CD8-positive, alpha-beta memory T cell (primary cell): ENCODE data around the gene PHF8. TPM values are rescaled to one million over a fixed set of nuclear protein-coding genes. Genes with fewer than 3 reads are reported as not detected.

ENCODE experiments used
- CTCF ChIA-PET: fragments of 350-600 bp; sonication (Branson Sonifier 250); formaldehyde crosslinking; loops from one replicate; lab custom pipeline; 2021; ENCODE audit warnings: antibody characterized with exemption; lab: Charles Lee
- POLR2A ChIA-PET: fragments of 350-600 bp; sonication (Branson Sonifier 250); formaldehyde crosslinking; loops from one replicate; lab custom pipeline; 2021; ENCODE audit warnings: antibody characterized with exemption; lab: Charles Lee
- DNase-seq, 5 donors: peaks; one replicate each; pipeline versions ENCODE4 v3.0.0 to v3.0.0-alpha.2; 2020 to 2022; ENCODE audit warnings: mixed read lengths in 1 of 5
- H3K27ac ChIP-seq: one replicate; pipeline ENCODE4 v1.7.0; 2013; ENCODE audit warnings: low read depth, mild to moderate bottlenecking, low read length, moderate library complexity
- H3K27me3 ChIP-seq: 2 replicates; pipeline ENCODE4 v1.7.0; 2013; ENCODE audit warnings: low read length, mild to moderate bottlenecking; ENCODE audit not compliant: insufficient read depth, poor library complexity, severe bottlenecking
- H3K36me3 ChIP-seq: 2 replicates; pipeline ENCODE4 v1.7.0; 2013; ENCODE audit warnings: mild to moderate bottlenecking, low read length, moderate library complexity; ENCODE audit not compliant: insufficient read depth
- H3K4me1 ChIP-seq: 2 replicates; pipeline ENCODE4 v1.7.0; 2013; ENCODE audit warnings: mild to moderate bottlenecking, low read length, moderate library complexity; ENCODE audit not compliant: insufficient read depth
- H3K4me3 ChIP-seq: 2 replicates; pipeline ENCODE4 v1.7.0; 2013; ENCODE audit warnings: mild to moderate bottlenecking, low read length
- H3K9me3 ChIP-seq: 2 replicates; pipeline ENCODE4 v1.7.0; 2013; ENCODE audit warnings: mild to moderate bottlenecking, low read length
- H3K27ac Mint-ChIP-seq, 8 donors: one replicate each; pipeline ENCODE4 v1.8.0; 2020 to 2021; ENCODE audit warnings: mixed read lengths in 8 of 8, mild to moderate bottlenecking in 6 of 8, inconsistent platforms in 3 of 8, moderate library complexity in 3 of 8
- H3K27me3 Mint-ChIP-seq, 2 donors: one replicate each; pipeline ENCODE4 v1.8.0; 2020 to 2021; ENCODE audit warnings: mixed read lengths in 2 of 2, mild to moderate bottlenecking in 1 of 2, moderate library complexity in 1 of 2
- H3K36me3 Mint-ChIP-seq, 3 donors: one replicate each; pipeline ENCODE4 v1.8.0; 2020 to 2021; ENCODE audit warnings: mixed read lengths in 3 of 3, inconsistent platforms in 1 of 3, mild to moderate bottlenecking in 1 of 3
- H3K4me1 Mint-ChIP-seq, 3 donors: one replicate each; pipeline ENCODE4 v1.8.0; 2020 to 2021; ENCODE audit warnings: mixed read lengths in 3 of 3, inconsistent platforms in 1 of 3, mild to moderate bottlenecking in 1 of 3
- H3K4me3 Mint-ChIP-seq, 7 donors: one replicate each; pipeline ENCODE4 v1.8.0; 2020 to 2021; ENCODE audit warnings: mixed read lengths in 7 of 7, mild to moderate bottlenecking in 6 of 7, moderate library complexity in 4 of 7, inconsistent platforms in 2 of 7
- H3K9me3 Mint-ChIP-seq, 5 donors: one replicate each; pipeline ENCODE4 v1.8.0; 2020 to 2022; ENCODE audit warnings: mixed read lengths in 5 of 5, mild to moderate bottlenecking in 3 of 5, moderate library complexity in 2 of 5, inconsistent platforms in 1 of 5
- polyA plus RNA-seq: library from polyadenylated mRNA; unstranded; fragments of 300-500 nt; fragmentation: Illumina TruSeq; gene quantifications from one replicate; pipeline ENCODE4 v1.2.3, GENCODE V29; 2021
- total RNA-seq, 2 experiments: library from RNA; stranded (reverse); gene quantifications; one replicate each; pipeline ENCODE4 v1.2.3, GENCODE V29; 2021

The PHF8 gene
- total and polyA plus RNA-seq, 3 experiments from 2014 or later: 18.7 to 45.5 (median 42.7) TPM

DNA sequence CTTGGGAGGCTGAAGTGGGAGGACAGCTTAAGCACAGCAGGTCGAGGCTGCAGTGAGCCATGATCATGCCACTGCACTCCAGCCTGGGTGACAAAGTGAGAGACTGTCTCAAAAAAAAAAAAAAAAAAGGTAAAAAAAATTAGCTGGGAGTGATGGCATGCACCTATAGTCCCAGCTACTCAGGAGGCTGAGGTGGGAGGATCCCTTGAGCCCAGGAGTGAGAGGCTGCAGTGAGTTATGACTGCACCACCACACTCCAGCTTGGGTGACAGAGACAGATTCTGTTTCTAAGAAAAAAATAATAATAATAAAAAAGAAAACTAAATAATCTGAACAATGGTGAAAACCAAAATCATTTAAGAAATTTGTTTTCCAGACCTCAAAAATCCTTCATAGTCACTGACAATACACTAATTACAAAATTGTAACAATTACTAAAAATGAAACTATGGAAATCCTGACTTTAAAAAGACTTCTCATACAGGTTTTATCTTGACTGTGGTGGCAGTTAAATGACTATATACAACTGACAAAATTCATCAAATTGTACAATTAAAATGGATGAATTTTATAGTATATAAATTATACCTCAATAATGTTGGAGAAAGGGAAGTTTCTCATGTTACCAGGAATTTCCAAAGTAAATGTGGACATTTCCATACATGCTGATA, 31.3 kb downstream of the PHF8 start:
- Mint-ChIP-seq H3K4me3 (no peak overlapping the region), H3K27me3 (no peaks in the 10 kb centered on the region), H3K27ac (no peak overlapping the region), H3K9me3 (no peaks in the 10 kb centered on the region), H3K36me3 (peaks cover 0 to 69% (median 8%) of the 10 kb centered on the region in 3 donors), H3K4me1 (no peaks in the 10 kb centered on the region)
- H3K27me3 ChIP-seq: no peaks in the 10 kb centered on the region
- DNase-seq: no peak
- no peaks in the 10 kb centered on the region for H3K9me3 ChIP-seq
- H3K4me3 ChIP-seq: no peak overlapping the region
- ChIA-PET POLR2A (no interaction called here), CTCF (no interaction called here)
- H3K4me1 ChIP-seq: no peaks in the 10 kb centered on the region
- H3K36me3 ChIP-seq: peaks cover 5% of the 10 kb centered on the region
- H3K27ac ChIP-seq: no peak overlapping the region

DNA sequence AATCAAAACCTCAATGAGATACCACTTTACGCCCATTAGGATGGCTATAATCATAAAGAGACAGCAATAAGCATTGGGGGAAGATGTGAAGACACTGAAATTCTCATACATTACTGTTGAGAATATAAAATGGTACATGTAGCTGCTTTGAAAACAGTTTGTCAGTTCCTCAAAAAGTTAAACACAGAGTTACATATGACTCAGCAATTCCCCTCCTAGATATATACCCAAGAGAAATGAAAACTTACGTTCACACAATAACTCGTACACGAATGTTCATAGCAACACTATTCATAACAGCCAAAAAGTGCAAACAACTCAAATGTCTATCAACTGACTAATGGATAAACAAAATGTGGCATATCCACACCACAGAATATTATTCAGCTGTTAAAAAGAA, 36.6 kb downstream of the PHF8 start:
- Mint-ChIP-seq H3K4me3 (no peak overlapping the region), H3K4me1 (peaks cover 0 to 4% (median 0%) of the 10 kb centered on the region in 3 donors), H3K27me3 (no peaks in the 10 kb centered on the region), H3K27ac (no peak overlapping the region), H3K36me3 (peaks cover 0 to 65% (median 9%) of the 10 kb centered on the region in 3 donors), H3K9me3 (peaks cover 0 to 2% (median 0%) of the 10 kb centered on the region in 5 donors)
- Histone ChIP-seq H3K27me3 (no peaks in the 10 kb centered on the region), H3K36me3 (no peaks in the 10 kb centered on the region), H3K4me1 (no peaks in the 10 kb centered on the region), H3K27ac (no peak overlapping the region), H3K4me3 (no peak overlapping the region), H3K9me3 (no peaks in the 10 kb centered on the region)
- no peak for DNase-seq
- ChIA-PET CTCF (no interaction called here), POLR2A (no interaction called here)

DNA sequence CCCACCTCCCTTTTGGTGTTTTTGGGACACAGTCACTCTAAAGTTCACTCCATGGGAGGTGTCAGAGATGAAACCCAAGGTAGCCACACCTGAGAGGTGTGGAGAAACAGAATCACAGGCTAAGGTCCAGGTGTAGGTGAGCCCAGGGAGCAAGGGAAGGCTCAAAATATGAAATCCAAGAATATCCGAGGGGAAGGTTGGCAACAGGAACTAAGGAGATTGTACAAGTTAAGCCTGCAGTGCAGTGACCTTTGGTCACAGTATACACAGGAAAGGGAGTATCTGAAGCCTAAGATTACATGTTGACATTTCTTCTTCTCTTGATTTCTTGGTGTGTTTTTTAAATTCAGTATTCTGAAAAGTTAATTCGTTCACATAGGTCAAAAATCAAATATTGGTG, 46.5 kb downstream of the PHF8 start:
- POLR2A ChIA-PET: no interaction called here
- no peak overlapping the region for H3K27ac ChIP-seq
- Mint-ChIP-seq H3K36me3 (peaks cover 0 to 81% (median 6%) of the 10 kb centered on the region in 3 donors), H3K4me1 (no peaks in the 10 kb centered on the region), H3K27me3 (no peaks in the 10 kb centered on the region), H3K4me3 (no peak overlapping the region), H3K9me3 (no peaks in the 10 kb centered on the region), H3K27ac (peak overlapping the region in 1 of 8 donors; percentile 26)
- no peaks in the 10 kb centered on the region for H3K27me3 ChIP-seq
- H3K4me3 ChIP-seq: no peak overlapping the region
- no peaks in the 10 kb centered on the region for H3K4me1 ChIP-seq
- no peak for DNase-seq
- CTCF ChIA-PET: no interaction called here
- no peaks in the 10 kb centered on the region for H3K9me3 ChIP-seq
- H3K36me3 ChIP-seq: peaks cover 20% of the 10 kb centered on the region

DNA sequence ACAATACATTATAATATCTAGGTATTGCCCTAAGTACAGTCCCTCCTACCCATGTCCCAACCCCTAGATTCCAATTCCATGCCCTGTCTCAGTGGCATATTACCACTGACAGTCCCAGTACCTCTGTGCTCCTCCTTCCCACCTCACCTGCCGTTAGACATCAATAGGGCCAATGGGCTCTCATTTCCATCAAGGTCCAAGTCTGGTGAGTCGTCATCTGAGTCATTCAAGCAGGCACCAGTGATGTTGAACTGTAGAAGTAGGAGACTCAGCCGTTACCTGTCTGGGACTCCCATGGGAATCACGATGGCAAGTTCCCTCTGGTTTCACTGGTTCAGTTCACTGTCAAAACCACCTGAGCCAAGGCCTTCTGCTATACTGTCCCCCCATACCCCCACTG, 51.7 kb downstream of the PHF8 start:
- ChIA-PET CTCF (no interaction called here), POLR2A (no interaction called here)
- H3K27me3 Mint-ChIP-seq: no peaks in the 10 kb centered on the region
- peak overlapping the region in 1 of 7 donors; percentile 33 for H3K4me3 Mint-ChIP-seq
- H3K4me1 Mint-ChIP-seq: no peaks in the 10 kb centered on the region
- no peaks in the 10 kb centered on the region for H3K27me3 ChIP-seq
- no peak overlapping the region for H3K27ac ChIP-seq
- no peak overlapping the region for H3K4me3 ChIP-seq
- no peaks in the 10 kb centered on the region for H3K9me3 ChIP-seq
- peaks cover 4% of the 10 kb centered on the region for H3K36me3 ChIP-seq
- peaks cover 0 to 61% (median 3%) of the 10 kb centered on the region in 3 donors for H3K36me3 Mint-ChIP-seq
- H3K9me3 Mint-ChIP-seq: no peaks in the 10 kb centered on the region
- H3K4me1 ChIP-seq: no peaks in the 10 kb centered on the region
- H3K27ac Mint-ChIP-seq: peak overlapping the region in 1 of 8 donors; percentile 11
- no peak for DNase-seq

DNA sequence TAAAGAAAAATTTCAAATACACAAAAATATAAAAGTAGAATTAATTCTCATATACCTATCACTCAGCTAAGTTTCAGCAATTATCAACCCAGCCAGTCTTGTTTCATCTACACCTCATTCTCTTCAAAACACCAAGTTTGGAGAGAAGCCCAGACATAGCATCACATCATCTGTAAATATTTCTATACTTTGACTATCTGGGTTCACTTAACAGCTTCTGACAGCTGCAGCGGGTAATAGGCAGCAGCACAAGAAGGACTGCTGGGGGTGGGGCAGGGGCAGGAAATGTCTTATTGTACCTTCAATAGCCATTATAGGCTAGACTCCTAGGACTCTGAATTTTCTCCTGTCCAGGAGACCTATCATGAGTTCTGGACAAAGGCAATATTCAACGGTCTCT, 54.1 kb downstream of the PHF8 start:
- H3K9me3 ChIP-seq: no peaks in the 10 kb centered on the region
- peaks cover 4% of the 10 kb centered on the region for H3K36me3 ChIP-seq
- ChIA-PET CTCF (no interaction called here), POLR2A (no interaction called here)
- Mint-ChIP-seq H3K4me3 (no peak overlapping the region), H3K36me3 (peaks cover 0 to 65% (median 7%) of the 10 kb centered on the region in 3 donors), H3K4me1 (no peaks in the 10 kb centered on the region), H3K27ac (peak overlapping the region in 1 of 8 donors; percentile 87), H3K27me3 (peaks cover 0 to 1% of the 10 kb centered on the region in 2 donors), H3K9me3 (no peaks in the 10 kb centered on the region)
- no peaks in the 10 kb centered on the region for H3K4me1 ChIP-seq
- H3K27me3 ChIP-seq: no peaks in the 10 kb centered on the region
- DNase-seq: no peak
- H3K27ac ChIP-seq: no peak overlapping the region
- H3K4me3 ChIP-seq: no peak overlapping the region

DNA sequence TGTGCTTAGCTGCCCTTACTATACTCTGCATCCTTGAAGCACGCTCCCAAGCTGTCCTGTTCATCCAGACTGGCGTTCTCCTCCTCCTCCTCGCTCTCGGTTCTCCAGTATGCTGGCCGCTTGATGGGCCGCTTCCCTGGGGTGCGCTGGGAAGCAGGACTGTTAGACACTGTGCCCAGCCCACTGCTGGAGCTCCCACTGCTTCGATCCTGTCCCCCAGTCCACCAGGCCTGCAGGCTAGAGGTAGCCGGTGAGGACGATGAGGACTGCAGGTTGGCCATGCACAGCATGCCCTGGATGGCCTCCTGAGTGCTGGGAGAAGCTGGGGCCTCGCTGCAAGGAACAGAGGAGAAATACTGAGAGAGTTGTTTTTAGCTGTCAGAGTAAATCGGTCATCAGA, 59.4 kb downstream of the PHF8 start:
- Histone ChIP-seq H3K4me3 (no peak overlapping the region), H3K27me3 (no peaks in the 10 kb centered on the region), H3K4me1 (no peaks in the 10 kb centered on the region), H3K9me3 (no peaks in the 10 kb centered on the region), H3K36me3 (no peaks in the 10 kb centered on the region), H3K27ac (no peak overlapping the region)
- DNase-seq: no peak
- H3K27ac Mint-ChIP-seq: peak overlapping the region in 1 of 8 donors; percentile 74
- H3K9me3 Mint-ChIP-seq: no peaks in the 10 kb centered on the region
- peaks cover 0 to 1% of the 10 kb centered on the region in 2 donors for H3K27me3 Mint-ChIP-seq
- ChIA-PET POLR2A (no interaction called here), CTCF (no interaction called here)
- peaks cover 0 to 76% (median 9%) of the 10 kb centered on the region in 3 donors for H3K36me3 Mint-ChIP-seq
- H3K4me1 Mint-ChIP-seq: no peaks in the 10 kb centered on the region
- no peak overlapping the region for H3K4me3 Mint-ChIP-seq

DNA sequence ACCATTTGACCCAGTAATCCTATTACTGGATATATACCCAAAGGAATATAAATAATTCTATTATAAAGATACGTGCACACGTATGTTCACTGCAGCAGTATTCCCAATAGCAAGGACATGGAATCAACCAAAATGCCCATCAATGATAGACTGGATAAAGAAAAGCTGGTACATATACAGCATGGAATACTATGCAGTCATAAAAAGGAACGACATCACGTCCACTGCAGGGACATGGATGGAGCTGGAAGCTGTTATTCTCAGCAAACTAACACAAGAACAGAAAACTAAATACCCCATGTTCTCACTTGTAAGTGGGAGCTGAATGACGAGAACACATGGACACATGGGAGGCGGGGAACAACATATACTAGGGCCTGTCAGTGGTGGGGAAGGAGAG, 69.7 kb downstream of the PHF8 start:
- ChIA-PET POLR2A (no interaction called here), CTCF (no interaction called here)
- H3K4me3 Mint-ChIP-seq: no peak overlapping the region
- H3K27me3 ChIP-seq: no peaks in the 10 kb centered on the region
- H3K9me3 Mint-ChIP-seq: no peaks in the 10 kb centered on the region
- no peak for DNase-seq
- H3K36me3 Mint-ChIP-seq: peaks cover 13 to 64% (median 28%) of the 10 kb centered on the region in 3 donors
- H3K4me1 Mint-ChIP-seq: peaks cover 0 to 10% (median 9%) of the 10 kb centered on the region in 3 donors
- H3K27ac Mint-ChIP-seq: no peak overlapping the region
- no peak overlapping the region for H3K4me3 ChIP-seq
- no peaks in the 10 kb centered on the region for H3K4me1 ChIP-seq
- peaks cover 0 to 4% of the 10 kb centered on the region in 2 donors for H3K27me3 Mint-ChIP-seq
- no peak overlapping the region for H3K27ac ChIP-seq
- H3K36me3 ChIP-seq: no peaks in the 10 kb centered on the region
- H3K9me3 ChIP-seq: no peaks in the 10 kb centered on the region

DNA sequence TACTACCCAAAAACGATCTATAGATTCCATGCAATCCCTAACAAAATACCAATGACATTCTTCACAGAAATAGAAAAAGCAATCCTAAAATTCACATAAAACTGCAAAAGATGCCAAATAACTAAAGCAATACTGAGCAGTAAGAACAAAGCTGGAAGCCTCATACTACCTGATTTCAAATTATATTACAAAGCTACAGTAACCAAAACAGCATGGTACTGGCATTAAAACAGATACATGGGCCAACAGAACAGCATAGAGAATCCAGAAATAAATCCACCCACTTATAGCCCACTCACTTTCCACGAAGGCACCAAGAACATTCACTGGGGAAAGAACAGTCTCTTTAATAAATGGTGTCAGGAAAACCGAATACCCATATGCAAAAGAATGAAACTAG, 74.7 kb downstream of the PHF8 start:
- Histone ChIP-seq H3K4me3 (no peak overlapping the region), H3K27ac (no peak overlapping the region), H3K4me1 (no peaks in the 10 kb centered on the region), H3K27me3 (no peaks in the 10 kb centered on the region), H3K9me3 (no peaks in the 10 kb centered on the region), H3K36me3 (no peaks in the 10 kb centered on the region)
- Mint-ChIP-seq H3K4me3 (no peak overlapping the region), H3K27me3 (peaks cover 0 to 8% of the 10 kb centered on the region in 2 donors), H3K4me1 (peaks cover 0 to 10% (median 9%) of the 10 kb centered on the region in 3 donors), H3K9me3 (no peaks in the 10 kb centered on the region), H3K36me3 (peaks cover 14 to 64% (median 28%) of the 10 kb centered on the region in 3 donors), H3K27ac (no peak overlapping the region)
- no peak for DNase-seq
- POLR2A ChIA-PET: no interaction called here
- CTCF ChIA-PET: no interaction called here
